Smooth muscle cell (in vitro differentiated cells): ENCODE results near the gene RBM15B. TPM values are rescaled to one million over a fixed set of nuclear protein-coding genes. Genes with fewer than 3 reads are reported as not detected.

ENCODE experiments used
- DNase-seq: peaks from one replicate; lab custom pipeline; 2025; ENCODE audit not compliant: unreplicated experiment; lab: John Stamatoyannopoulos, UW
- H2AFZ ChIP-seq: fragments of 200-600 bp; sonication (generic); 2 replicates; pipeline ENCODE4 v1.6.0; 2016; ENCODE audit warnings: antibody characterized with exemption, low read depth, mild to moderate bottlenecking
- H3F3A ChIP-seq: fragments of 200-600 bp; sonication (generic); 2 replicates; pipeline ENCODE4 v1.6.0; 2017; ENCODE audit warnings: antibody characterized with exemption, low read depth
- H3K27ac ChIP-seq: fragments of 200-600 bp; sonication (generic); 2 replicates; pipeline ENCODE4 v1.5.1; 2016; ENCODE audit warnings: low read depth, mild to moderate bottlenecking
- H3K27me3 ChIP-seq: fragments of 200-600 bp; sonication (generic); 2 replicates; pipeline ENCODE4 v1.6.1; 2016; ENCODE audit warnings: low read depth, mild to moderate bottlenecking
- H3K36me3 ChIP-seq: fragments of 200-600 bp; sonication (generic); 2 replicates; pipeline ENCODE4 v1.5.1; 2016; ENCODE audit warnings: low read depth
- H3K4me1 ChIP-seq: fragments of 200-600 bp; sonication (generic); 2 replicates; pipeline ENCODE4 v1.5.1; 2016; ENCODE audit warnings: low read depth
- H3K4me2 ChIP-seq: fragments of 200-600 bp; sonication (generic); 2 replicates; pipeline ENCODE4 v1.6.0; 2016; ENCODE audit warnings: mild to moderate bottlenecking
- H3K4me3 ChIP-seq: fragments of 200-600 bp; sonication (generic); 2 replicates; pipeline ENCODE4 v1.5.1; 2016; ENCODE audit warnings: mild to moderate bottlenecking
- H3K79me2 ChIP-seq: fragments of 200-600 bp; sonication (generic); 2 replicates; pipeline ENCODE4 v1.6.0; 2016; ENCODE audit warnings: low read depth, mild to moderate bottlenecking
- H3K9ac ChIP-seq: fragments of 200-600 bp; sonication (generic); 2 replicates; pipeline ENCODE4 v1.6.0; 2016; ENCODE audit warnings: low read depth
- H3K9me3 ChIP-seq: fragments of 200-600 bp; sonication (generic); replicated peaks from 2 replicates; pipeline ENCODE4 v1.5.1; 2016; ENCODE audit warnings: low read depth
- H4K20me1 ChIP-seq: fragments of 200-600 bp; sonication (generic); 2 replicates; pipeline ENCODE4 v1.6.0; 2016; ENCODE audit warnings: low read depth
- CTCF ChIP-seq: fragments of 200-600 bp; sonication (generic); IDR thresholded peaks from 2 replicates; pipeline ENCODE4 v1.5.1; 2017; ENCODE audit warnings: borderline replicate concordance, mild to moderate bottlenecking, antibody characterized with exemption; ENCODE audit not compliant: insufficient read depth, poor library complexity, severe bottlenecking
- WGBS: methylation state at CpG from one replicate; pipeline ENCODE4 v1.1.7; 2016; ENCODE audit warnings: low lambda C conversion rate; 5-methylcytosine and 5-hydroxymethylcytosine counted together
- polyA plus RNA-seq: library from polyadenylated mRNA; unstranded; fragments of >200 nt; fragmentation: Nextera tagmentation; extraction: Ambion mirVana; gene quantifications from 2 replicates; pipeline ENCODE4 v1.2.1, GENCODE V29; 2016
- total RNA-seq: library from RNA; depleted of rRNA; stranded (reverse); fragments of >200 nt; gene quantifications from 2 replicates; pipeline ENCODE4 v1.2.3, GENCODE V29; 2014

RBM15B gene
- total and polyA plus RNA-seq, 2 experiments from 2014 or later: 21.7 to 38.0 TPM

DNA sequence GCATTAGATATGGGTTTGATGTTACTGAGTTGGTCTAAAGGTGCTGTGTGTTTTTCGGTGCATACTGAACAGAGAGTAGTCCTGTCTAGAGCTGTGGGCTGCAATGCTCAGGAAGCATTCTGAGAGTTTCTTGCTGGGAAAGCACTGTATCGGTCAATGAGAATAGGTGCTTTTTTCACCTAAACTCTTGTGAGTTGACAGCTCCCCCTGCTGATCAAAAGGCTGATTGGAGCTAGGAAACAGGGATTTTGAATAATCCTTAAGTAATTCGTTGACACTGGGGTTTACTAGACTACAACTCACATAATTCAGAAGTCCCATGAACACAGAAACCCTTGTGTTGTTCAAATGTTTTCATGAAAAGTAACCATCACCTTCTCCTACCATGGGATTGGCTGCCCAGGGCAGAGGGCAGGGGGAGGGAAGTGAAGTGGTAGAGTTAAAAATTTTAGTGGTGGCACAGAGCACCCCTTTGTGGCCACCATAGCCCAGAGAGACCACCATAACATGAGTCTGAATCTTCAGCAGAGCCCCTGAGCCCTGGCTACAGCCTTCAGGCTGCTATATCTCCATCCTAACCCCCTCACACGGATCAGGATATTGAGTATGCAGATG lies 19.0 kb upstream of the RBM15B start:
- 45% methylated on average over 4 of the region's 4 CpGs for WGBS
- H3K4me3 ChIP-seq: no peak overlapping the region
- no peak for DNase-seq
- H4K20me1 ChIP-seq: no peaks in the 10 kb centered on the region
- no peaks in the 10 kb centered on the region for H3K9me3 ChIP-seq
- no peak overlapping the region for H3K9ac ChIP-seq
- H3F3A ChIP-seq: no peaks in the 10 kb centered on the region
- H3K4me1 ChIP-seq: no peaks in the 10 kb centered on the region
- H3K27ac ChIP-seq: no peak overlapping the region
- TF ChIP-seq CTCF: peak; percentile 82
- H3K79me2 ChIP-seq: no peaks in the 10 kb centered on the region
- H3K36me3 ChIP-seq: no peaks in the 10 kb centered on the region
- no peak overlapping the region for H2AFZ ChIP-seq
- no peaks in the 10 kb centered on the region for H3K27me3 ChIP-seq
- no peak overlapping the region for H3K4me2 ChIP-seq

- no peaks in the 10 kb centered on the region for H3K9me3 ChIP-seq
- H2AFZ ChIP-seq: no peak overlapping the region
- H3F3A ChIP-seq: no peaks in the 10 kb centered on the region
- H3K27ac ChIP-seq: no peak overlapping the region
- H4K20me1 ChIP-seq: no peaks in the 10 kb centered on the region
- H3K4me2 ChIP-seq: no peak overlapping the region
- no peak overlapping the region for H3K4me3 ChIP-seq
- no peaks in the 10 kb centered on the region for H3K4me1 ChIP-seq
- WGBS: 92% methylated on average over 5 of the region's 5 CpGs
- DNase-seq: no peak
- H3K27me3 ChIP-seq: no peaks in the 10 kb centered on the region
- no peaks in the 10 kb centered on the region for H3K79me2 ChIP-seq
- no peak overlapping the region for H3K9ac ChIP-seq
- no peak for TF ChIP-seq CTCF
- no peaks in the 10 kb centered on the region for H3K36me3 ChIP-seq
Observed at GRCh38 chr3:51373658-51374421, 17.2 kb upstream of the RBM15B start.

DNA sequence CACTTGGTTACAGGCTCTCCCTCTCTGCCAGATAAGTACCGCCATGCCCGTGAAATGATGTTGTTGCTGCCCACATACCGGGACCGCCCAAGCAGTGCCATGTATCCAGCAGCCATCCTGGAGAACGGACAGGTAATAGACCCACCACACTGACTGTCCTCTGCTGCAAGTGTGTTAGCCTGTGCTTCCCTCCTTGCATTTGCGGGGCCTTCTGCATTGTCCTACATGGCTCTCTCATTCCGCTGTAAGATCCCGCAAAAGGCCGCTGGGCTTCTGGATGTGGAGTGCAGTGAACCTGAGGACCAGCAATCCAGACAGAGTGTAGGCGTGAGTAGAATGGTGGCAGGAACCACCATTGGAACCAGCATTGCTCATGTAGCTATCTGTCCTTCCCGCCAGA lies 16.6 kb upstream of the RBM15B start:
- Histone ChIP-seq H3F3A (no peaks in the 10 kb centered on the region), H3K4me3 (no peak overlapping the region), H3K27ac (no peak overlapping the region), H3K4me2 (no peak overlapping the region), H3K4me1 (no peaks in the 10 kb centered on the region), H4K20me1 (no peaks in the 10 kb centered on the region), H3K36me3 (no peaks in the 10 kb centered on the region), H3K9ac (no peak overlapping the region), H3K9me3 (no peaks in the 10 kb centered on the region), H3K27me3 (no peaks in the 10 kb centered on the region), H3K79me2 (no peaks in the 10 kb centered on the region), H2AFZ (no peak overlapping the region)
- TF ChIP-seq CTCF: no peak
- no peak for DNase-seq
- 93% methylated on average over 11 of the region's 11 CpGs for WGBS

DNA sequence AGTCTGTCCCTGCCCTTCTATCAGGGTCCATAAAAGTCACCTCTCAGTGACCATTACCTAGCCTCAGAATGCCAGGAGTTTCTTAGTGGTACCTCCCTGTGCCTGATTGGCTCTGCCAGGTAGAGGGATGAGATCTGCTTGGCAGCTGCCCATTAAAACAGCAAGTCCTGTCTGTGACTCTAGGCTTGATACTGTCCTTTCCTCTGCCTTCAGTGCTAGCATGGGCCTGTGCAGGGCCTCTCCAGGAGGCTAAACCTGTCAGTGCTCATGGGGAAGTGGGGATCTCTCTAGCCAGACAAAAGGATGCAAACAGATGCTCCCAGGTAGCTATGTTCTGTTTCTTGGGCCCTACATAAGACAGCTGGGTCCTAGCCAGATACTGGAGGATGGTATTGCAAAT lies 15.9 kb upstream of the RBM15B start:
- no peaks in the 10 kb centered on the region for H3K27me3 ChIP-seq
- no peak overlapping the region for H2AFZ ChIP-seq
- H3K9ac ChIP-seq: no peak overlapping the region
- no peak for DNase-seq
- H3K27ac ChIP-seq: no peak overlapping the region
- no peaks in the 10 kb centered on the region for H3F3A ChIP-seq
- H3K4me2 ChIP-seq: no peak overlapping the region
- H3K79me2 ChIP-seq: no peaks in the 10 kb centered on the region
- H3K36me3 ChIP-seq: no peaks in the 10 kb centered on the region
- no peaks in the 10 kb centered on the region for H3K4me1 ChIP-seq
- no peaks in the 10 kb centered on the region for H3K9me3 ChIP-seq
- H3K4me3 ChIP-seq: no peak overlapping the region
- H4K20me1 ChIP-seq: no peaks in the 10 kb centered on the region
- no peak for TF ChIP-seq CTCF
